Measurements from ENCODE around the gene MAP3K10. TPM values are rescaled to one million over a fixed set of nuclear protein-coding genes. Genes with fewer than 3 reads are reported as not detected.
"Not testable (repeated sequence)": the region's sequence is repeated elsewhere in the genome, so short reads cannot be mapped to it uniquely, and the experiment has no call there.

Gene MAP3K10
- total RNA-seq, 1 donor from 2014 or later: 5.7 TPM

- H2AFZ ChIP-seq (replicated peaks): no peak overlapping the region
- no peak for TF ChIP-seq EZH2phosphoT487 (IDR thresholded peaks at IDR 0.05)
- TF ChIP-seq CTCF (IDR thresholded peaks at IDR 0.05): no peak
- TF ChIP-seq EZH2 (IDR thresholded peaks at IDR 0.05): no peak
- no peaks in the 10 kb centered on the region for H3K36me3 ChIP-seq
- H3K27ac ChIP-seq: no peak overlapping the region
- no peak overlapping the region for H3K4me3 ChIP-seq
- no peaks in the 10 kb centered on the region for H3K9me3 ChIP-seq (ENCODE audit: low read depth)
- no peak for DNase-seq (ENCODE audit: low spot score)
- H3K36me3 Mint-ChIP-seq: no peaks in the 10 kb centered on the region
- H4K20me1 ChIP-seq (ENCODE audit: low read depth): no peaks in the 10 kb centered on the region
- no peaks in the 10 kb centered on the region for H3K27me3 ChIP-seq
- no peak overlapping the region for H3K4me3 Mint-ChIP-seq
- no peak overlapping the region for H3K27ac Mint-ChIP-seq
- peaks cover 11% of the 10 kb centered on the region for H3K27me3 Mint-ChIP-seq (ENCODE audit: insufficient read depth, low read depth)
- H3F3A ChIP-seq (ENCODE audit: low read depth): no peaks in the 10 kb centered on the region
- peaks cover 5% of the 10 kb centered on the region for H3K9me3 Mint-ChIP-seq
- no peaks in the 10 kb centered on the region for H3K79me2 ChIP-seq (ENCODE audit: low read depth)
- no peak overlapping the region for H3K9ac ChIP-seq
- no peaks in the 10 kb centered on the region for H3K4me1 ChIP-seq
- H3K4me1 Mint-ChIP-seq: no peaks in the 10 kb centered on the region
- H3K4me2 ChIP-seq: no peak overlapping the region
Measured at GRCh38 chr19:40163541-40164129, 27.6 kb upstream of the MAP3K10 start.

- no peak overlapping the region for H3K27ac Mint-ChIP-seq
- peak overlapping the region; percentile 56 for H3K4me3 Mint-ChIP-seq
- Histone ChIP-seq H2AFZ (replicated peaks) (peak overlapping the region; percentile 99), H3K4me1 (no peaks in the 10 kb centered on the region), H3K4me3 (no peak overlapping the region), H3K27ac (no peak overlapping the region), H3K9ac (no peak overlapping the region), H3K36me3 (no peaks in the 10 kb centered on the region), H4K20me1 (ENCODE audit: low read depth) (no peaks in the 10 kb centered on the region), H3K79me2 (ENCODE audit: low read depth) (no peaks in the 10 kb centered on the region), H3K9me3 (ENCODE audit: low read depth) (no peaks in the 10 kb centered on the region), H3K4me2 (peak overlapping the region; percentile 35), H3K27me3 (no peaks in the 10 kb centered on the region), H3F3A (ENCODE audit: low read depth) (no peaks in the 10 kb centered on the region)
- H3K36me3 Mint-ChIP-seq: no peaks in the 10 kb centered on the region
- peak; percentile 83 for DNase-seq (ENCODE audit: low spot score)
- H3K9me3 Mint-ChIP-seq: peaks cover 5% of the 10 kb centered on the region
- TF ChIP-seq CTCF (IDR thresholded peaks at IDR 0.05) (peak; percentile 88), EZH2phosphoT487 (IDR thresholded peaks at IDR 0.05) (no peak), EZH2 (IDR thresholded peaks at IDR 0.05) (no peak)
- H3K27me3 Mint-ChIP-seq (ENCODE audit: insufficient read depth, low read depth): peaks cover 8% of the 10 kb centered on the region
- H3K4me1 Mint-ChIP-seq: no peaks in the 10 kb centered on the region
Measured at GRCh38 chr19:40165362-40165937, 25.8 kb upstream of the MAP3K10 start.

- not testable (repeated sequence) for H4K20me1 ChIP-seq (ENCODE audit: low read depth); H3K9ac ChIP-seq; H3K79me2 ChIP-seq (ENCODE audit: low read depth); H3F3A ChIP-seq (ENCODE audit: low read depth); H3K27me3 ChIP-seq; H3K4me2 ChIP-seq; H3K27me3 Mint-ChIP-seq (ENCODE audit: insufficient read depth, low read depth); H3K4me3 ChIP-seq; H3K27ac ChIP-seq; H3K4me1 ChIP-seq; H2AFZ ChIP-seq (replicated peaks); H3K4me1 Mint-ChIP-seq; H3K9me3 Mint-ChIP-seq; H3K4me3 Mint-ChIP-seq; H3K36me3 Mint-ChIP-seq; H3K9me3 ChIP-seq (ENCODE audit: low read depth); DNase-seq (ENCODE audit: low spot score); H3K36me3 ChIP-seq
- H3K27ac Mint-ChIP-seq: peak overlapping the region; percentile 13
Measured at GRCh38 chr19:40169482-40170302, 21.5 kb upstream of the MAP3K10 start.

DNA sequence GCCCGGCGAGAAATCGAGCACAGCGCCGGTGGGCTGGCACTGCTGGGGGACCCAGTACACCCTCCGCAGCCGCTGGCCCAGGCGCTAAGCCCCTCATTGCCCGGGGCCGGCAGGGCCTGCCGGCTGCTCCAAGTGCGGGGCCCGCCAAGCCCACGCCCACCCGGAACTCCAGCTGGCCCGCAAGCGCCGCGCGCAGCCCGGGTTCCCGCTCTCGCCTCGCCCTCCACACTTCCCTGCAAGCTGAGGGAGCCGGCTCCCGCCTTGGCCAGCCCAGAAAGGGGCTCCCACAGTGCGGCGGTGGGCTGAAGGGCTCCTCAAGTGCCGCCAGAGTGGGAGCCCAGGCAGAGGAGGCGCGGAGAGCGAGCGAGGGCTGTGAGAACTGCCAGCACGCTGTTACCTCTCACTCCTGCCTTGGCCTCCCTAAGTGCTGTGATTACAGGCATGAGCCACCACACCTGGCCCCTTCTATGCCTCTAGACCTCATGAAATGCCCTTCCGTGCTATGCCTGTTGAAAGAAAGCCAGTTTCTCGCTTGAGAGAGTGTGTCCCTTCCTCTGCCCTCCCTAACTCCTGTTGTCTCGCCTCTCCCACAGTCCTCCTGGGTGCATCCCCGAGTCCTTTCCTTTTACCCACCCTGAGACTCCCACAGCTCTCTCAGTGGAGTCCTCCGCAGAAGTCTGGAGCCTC, 20.8 kb upstream of the MAP3K10 start:
- not testable (repeated sequence) for H3K9me3 ChIP-seq (ENCODE audit: low read depth); H3K36me3 Mint-ChIP-seq; H3K27me3 Mint-ChIP-seq (ENCODE audit: insufficient read depth, low read depth)

GRCh38 chr19:40171293-40171692, 19.9 kb upstream of the MAP3K10 start:
- not testable (repeated sequence) for H3K9me3 Mint-ChIP-seq; H3K27me3 Mint-ChIP-seq (ENCODE audit: insufficient read depth, low read depth); H3K4me2 ChIP-seq; H2AFZ ChIP-seq (replicated peaks); H3K27ac Mint-ChIP-seq; H3K36me3 ChIP-seq; DNase-seq (ENCODE audit: low spot score); H3K9ac ChIP-seq; H3K9me3 ChIP-seq (ENCODE audit: low read depth); H3K4me1 ChIP-seq; H3K4me1 Mint-ChIP-seq; H3K36me3 Mint-ChIP-seq; H3K4me3 Mint-ChIP-seq; H3K27ac ChIP-seq; H3F3A ChIP-seq (ENCODE audit: low read depth); H4K20me1 ChIP-seq (ENCODE audit: low read depth); H3K79me2 ChIP-seq (ENCODE audit: low read depth); H3K27me3 ChIP-seq; H3K4me3 ChIP-seq

More for the DNA sequence above, 20.8 kb upstream of the MAP3K10 start:
- not testable (repeated sequence) for DNase-seq (ENCODE audit: low spot score); H3K4me3 ChIP-seq; H3K9me3 Mint-ChIP-seq; H3K4me2 ChIP-seq; H3K36me3 ChIP-seq; H3K27me3 ChIP-seq; H3K9ac ChIP-seq; H3K4me1 Mint-ChIP-seq; H3F3A ChIP-seq (ENCODE audit: low read depth); H2AFZ ChIP-seq (replicated peaks); H3K4me1 ChIP-seq; H4K20me1 ChIP-seq (ENCODE audit: low read depth); H3K79me2 ChIP-seq (ENCODE audit: low read depth); H3K27ac ChIP-seq
- Mint-ChIP-seq H3K4me3 (peak overlapping the region; percentile 9), H3K27ac (peak overlapping the region; percentile 68)
